ENCODE data around the gene P2RY4.
A peak's percentile ranks its signal among the peaks of the same experiment; 100 is the strongest.
"Not testable (repeated sequence)": the region's sequence is repeated elsewhere in the genome, so short reads cannot be mapped to it uniquely, and the experiment has no call there.

P2RY4 gene

DNA sequence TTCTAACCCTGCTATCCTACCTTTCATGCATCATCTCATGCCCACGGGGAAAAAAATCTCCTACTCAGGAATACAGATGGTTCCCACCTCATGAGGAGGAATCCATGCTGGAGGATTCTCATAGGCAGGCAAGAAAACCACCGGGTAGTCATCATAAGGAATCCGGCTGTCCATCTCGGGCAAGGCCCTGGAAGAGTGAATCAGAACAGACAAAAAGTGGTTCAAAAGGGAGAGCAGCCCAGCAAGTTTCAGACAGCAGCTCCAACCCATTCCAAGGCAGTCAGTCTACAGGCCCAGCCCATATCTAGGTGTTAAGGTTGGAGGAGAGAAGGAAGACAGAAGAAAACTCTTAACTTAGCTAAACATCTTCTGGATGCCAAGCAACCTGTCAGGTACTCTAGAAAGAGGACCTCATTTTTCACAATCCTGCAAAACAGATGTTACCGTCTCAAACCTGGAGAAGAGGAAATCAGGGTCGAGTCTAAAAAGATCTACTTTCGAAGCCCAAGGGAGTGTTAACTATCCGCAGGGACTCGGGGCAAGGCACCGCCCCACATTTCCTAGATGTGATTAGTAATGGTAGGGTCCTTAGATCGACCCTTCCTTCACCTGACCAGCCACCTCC lies 29.3 kb upstream of the P2RY4 start:
- no peak overlapping the region for H3K27ac Mint-ChIP-seq
- no peaks in the 10 kb centered on the region for H3K27me3 Mint-ChIP-seq (ENCODE audit: low read depth, poor library complexity)
- peaks cover 36% of the 10 kb centered on the region for H3K9me3 Mint-ChIP-seq
- H3K4me3 Mint-ChIP-seq, result peak overlapping the region; percentile 95
- no peak for DNase-seq
- peaks cover 10% of the 10 kb centered on the region for H3K36me3 Mint-ChIP-seq (ENCODE audit: low read depth)
- TF ChIP-seq, protein P1, sequence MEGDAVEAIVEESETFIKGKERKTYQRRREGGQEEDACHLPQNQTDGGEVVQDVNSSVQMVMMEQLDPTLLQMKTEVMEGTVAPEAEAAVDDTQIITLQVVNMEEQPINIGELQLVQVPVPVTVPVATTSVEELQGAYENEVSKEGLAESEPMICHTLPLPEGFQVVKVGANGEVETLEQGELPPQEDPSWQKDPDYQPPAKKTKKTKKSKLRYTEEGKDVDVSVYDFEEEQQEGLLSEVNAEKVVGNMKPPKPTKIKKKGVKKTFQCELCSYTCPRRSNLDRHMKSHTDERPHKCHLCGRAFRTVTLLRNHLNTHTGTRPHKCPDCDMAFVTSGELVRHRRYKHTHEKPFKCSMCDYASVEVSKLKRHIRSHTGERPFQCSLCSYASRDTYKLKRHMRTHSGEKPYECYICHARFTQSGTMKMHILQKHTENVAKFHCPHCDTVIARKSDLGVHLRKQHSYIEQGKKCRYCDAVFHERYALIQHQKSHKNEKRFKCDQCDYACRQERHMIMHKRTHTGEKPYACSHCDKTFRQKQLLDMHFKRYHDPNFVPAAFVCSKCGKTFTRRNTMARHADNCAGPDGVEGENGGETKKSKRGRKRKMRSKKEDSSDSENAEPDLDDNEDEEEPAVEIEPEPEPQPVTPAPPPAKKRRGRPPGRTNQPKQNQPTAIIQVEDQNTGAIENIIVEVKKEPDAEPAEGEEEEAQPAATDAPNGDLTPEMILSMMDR (IDR thresholded peaks at IDR 0.05), result no peak
- peaks cover 28% of the 10 kb centered on the region for H3K4me1 Mint-ChIP-seq

DNA sequence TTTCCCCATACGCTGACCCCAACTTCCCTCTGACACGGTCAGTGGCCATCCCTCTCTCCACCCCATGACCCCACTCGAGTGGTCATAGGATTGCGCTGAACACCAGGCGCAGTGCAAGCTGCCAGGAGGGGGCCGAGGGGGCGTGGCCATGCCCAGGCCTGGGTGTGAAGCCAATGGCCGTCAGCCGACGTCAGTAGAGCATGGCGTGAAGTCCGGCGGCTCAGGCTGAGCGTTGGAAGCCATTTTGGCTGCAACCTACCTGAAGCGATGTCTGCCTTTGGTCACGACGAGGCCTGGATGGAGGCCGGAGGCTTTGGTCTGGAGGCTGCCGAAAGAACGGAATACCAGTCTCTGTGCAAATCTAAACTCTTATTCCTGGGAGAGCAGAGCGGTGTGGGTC lies 21.9 kb upstream of the P2RY4 start, which contains the start of gene RAB41:
Gene RAB41, plus strand, starts transcription at position 222 of the 400 bp plus-strand sequence. Its CDS starts 46 bp downstream, at position 268.
- no peak for DNase-seq
- TF ChIP-seq, protein P1 (IDR thresholded peaks at IDR 0.05), result no peak
- Mint-ChIP-seq H3K36me3 (ENCODE audit: low read depth) (peaks cover 13% of the 10 kb centered on the region), H3K27ac (no peak within 1 kb of the TSS), H3K27me3 (ENCODE audit: low read depth, poor library complexity) (peaks cover 11% of the 10 kb centered on the region), H3K4me3 (no peak within 1 kb of the TSS), H3K4me1 (no peaks in the 10 kb centered on the region), H3K9me3 (peaks cover 51% of the 10 kb centered on the region)

DNA sequence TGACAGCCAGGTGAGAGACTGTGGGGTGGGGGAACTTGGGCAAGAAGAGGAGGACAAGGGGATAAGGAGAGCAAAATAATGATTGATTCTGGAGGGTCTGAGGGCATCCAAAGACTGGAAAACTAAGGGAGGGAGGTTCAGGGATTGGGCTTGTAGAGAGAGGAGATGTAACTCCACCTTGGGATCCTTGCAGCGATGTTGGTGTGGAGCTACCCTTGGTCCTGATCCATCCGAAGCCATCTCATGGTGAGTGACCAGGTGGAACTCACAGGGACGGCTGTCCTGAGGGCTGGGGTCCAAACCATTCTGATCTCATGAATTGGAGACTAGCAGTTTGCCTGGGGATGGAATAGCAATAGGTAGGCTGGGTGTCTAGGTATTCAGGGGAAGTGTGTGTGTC lies 20.6 kb upstream of the P2RY4 start:
- no peak for DNase-seq
- H3K4me1 Mint-ChIP-seq, result no peaks in the 10 kb centered on the region
- H3K27ac Mint-ChIP-seq, result no peak overlapping the region
- peaks cover 58% of the 10 kb centered on the region for H3K9me3 Mint-ChIP-seq
- TF ChIP-seq, protein P1 (IDR thresholded peaks at IDR 0.05), result no peak
- peaks cover 11% of the 10 kb centered on the region for H3K27me3 Mint-ChIP-seq (ENCODE audit: low read depth, poor library complexity)
- H3K36me3 Mint-ChIP-seq (ENCODE audit: low read depth), result peaks cover 10% of the 10 kb centered on the region
- no peak overlapping the region for H3K4me3 Mint-ChIP-seq

DNA sequence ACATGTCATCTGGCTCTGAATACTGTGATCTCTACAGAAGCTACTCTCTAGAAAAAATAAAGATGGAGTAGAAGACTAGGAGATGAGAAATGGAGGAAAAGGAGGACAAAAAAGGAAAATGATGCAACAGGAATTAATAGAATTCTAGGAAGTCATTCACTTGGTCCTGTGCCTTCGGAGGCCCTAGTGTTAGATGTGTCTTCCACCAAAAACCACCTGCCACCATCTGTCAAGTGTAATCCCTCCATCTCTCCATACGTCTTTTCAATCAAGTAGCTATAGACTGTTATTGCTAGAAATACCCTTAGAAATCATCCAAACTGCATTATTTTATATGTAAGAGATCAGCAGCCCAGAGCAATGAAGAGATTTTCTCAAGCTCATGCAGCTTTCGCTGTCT lies 19.1 kb upstream of the P2RY4 start:
- H3K27ac Mint-ChIP-seq, result no peak overlapping the region

DNA sequence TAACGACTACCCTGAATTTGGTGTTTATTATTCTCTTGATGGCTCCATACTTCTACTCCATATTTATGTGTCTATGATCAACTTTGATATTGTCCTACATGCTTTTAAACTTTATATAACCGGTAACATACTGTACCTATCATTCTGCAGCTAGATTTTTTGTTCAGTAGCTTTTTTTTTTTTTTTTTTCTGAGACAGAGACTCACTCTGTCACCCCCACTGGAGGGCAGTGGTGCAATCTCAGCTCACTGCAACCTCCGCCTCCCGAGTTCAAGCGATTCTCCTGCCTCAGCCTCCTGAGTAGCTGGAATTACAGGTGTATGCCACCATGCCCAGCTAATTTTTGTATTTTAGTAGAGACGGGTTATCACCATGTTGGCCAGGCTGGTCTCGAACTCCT lies 14.0 kb upstream of the P2RY4 start:
- H3K27me3 Mint-ChIP-seq (ENCODE audit: low read depth, poor library complexity); H3K27ac Mint-ChIP-seq; H3K36me3 Mint-ChIP-seq (ENCODE audit: low read depth); H3K4me3 Mint-ChIP-seq; DNase-seq; H3K4me1 Mint-ChIP-seq: not testable (repeated sequence)
- peaks cover 53% of the 10 kb centered on the region for H3K9me3 Mint-ChIP-seq

More for the DNA sequence above, 19.1 kb upstream of the P2RY4 start:
- H3K4me1 Mint-ChIP-seq, result no peaks in the 10 kb centered on the region
- H3K9me3 Mint-ChIP-seq, result peaks cover 61% of the 10 kb centered on the region
- H3K27me3 Mint-ChIP-seq (ENCODE audit: low read depth, poor library complexity), result peaks cover 11% of the 10 kb centered on the region
- TF ChIP-seq, protein P1 (IDR thresholded peaks at IDR 0.05), result no peak
- H3K4me3 Mint-ChIP-seq, result no peak overlapping the region
- H3K36me3 Mint-ChIP-seq (ENCODE audit: low read depth), result peaks cover 10% of the 10 kb centered on the region
- no peak for DNase-seq

DNA sequence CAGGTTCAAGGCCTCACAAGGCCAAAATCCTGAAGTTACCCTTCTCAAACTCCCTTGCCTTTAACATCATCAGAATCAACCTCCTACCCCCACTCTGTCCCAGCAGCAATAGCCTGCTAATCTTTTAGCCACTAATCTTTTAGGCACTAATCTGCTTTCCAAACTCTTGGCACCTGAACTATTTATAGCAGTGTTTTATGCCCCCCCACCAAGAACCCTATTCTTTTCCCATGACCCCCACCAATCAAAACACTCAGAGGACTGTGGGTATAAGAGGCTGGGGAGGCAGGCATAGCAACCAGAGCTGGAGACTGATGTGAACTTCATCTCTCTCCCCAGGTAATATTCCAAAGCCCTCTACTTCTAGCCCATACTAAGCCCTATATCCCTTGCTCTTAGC lies 8.0 kb upstream of the P2RY4 start, which contains the start of gene ARR3:
Gene ARR3, plus strand, starts transcription at position 301 of the 400 bp plus-strand sequence. CDS start 1,052 bp downstream, outside the sequence.
- Mint-ChIP-seq H3K9me3 (peaks cover 52% of the 10 kb centered on the region), H3K27ac (no peak within 1 kb of the TSS), H3K4me1 (no peaks in the 10 kb centered on the region), H3K4me3 (no peak within 1 kb of the TSS), H3K27me3 (ENCODE audit: low read depth, poor library complexity) (peaks cover 12% of the 10 kb centered on the region), H3K36me3 (ENCODE audit: low read depth) (no peaks in the 10 kb centered on the region)
- DNase-seq, result no peak
- TF ChIP-seq, protein P1 (IDR thresholded peaks at IDR 0.05), result no peak
